ENCODE measurements around the gene GYG1. TPM values are rescaled to one million over a fixed set of nuclear protein-coding genes. Genes with fewer than 3 reads are reported as not detected.

Gene GYG1
- total RNA-seq, 4 donors from 2014 or later: 19.8 to 89.8 (median 35.3) TPM

DNA sequence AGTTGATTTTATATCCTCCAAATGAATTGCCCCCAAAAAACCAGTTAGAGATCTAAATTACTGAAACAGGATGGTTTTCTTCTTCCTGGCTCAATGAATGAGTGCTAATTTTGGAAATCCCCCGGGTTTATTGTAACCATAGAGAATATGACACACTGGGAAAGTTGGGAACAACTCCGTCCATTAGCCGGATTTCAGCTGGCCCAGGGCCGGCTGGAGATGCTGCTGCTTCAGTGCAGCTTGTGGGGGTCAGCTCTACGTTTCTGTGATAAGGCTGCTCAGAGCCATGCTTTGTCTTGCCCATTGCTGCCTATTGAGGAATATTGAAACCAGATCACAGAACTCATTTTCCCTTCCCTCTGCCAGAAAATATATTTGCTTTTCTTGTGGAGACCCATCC, 20.3 kb downstream of the GYG1 start:
- H3K9me3 ChIP-seq: no peaks in the 10 kb centered on the region
- peaks cover 0 to 5% (median under 1%) of the 10 kb centered on the region in 4 donors for H3K4me1 ChIP-seq
- H3K36me3 ChIP-seq: peaks cover 0 to 26% (median 7%) of the 10 kb centered on the region in 4 donors
- no peak overlapping the region for H3K4me3 ChIP-seq
- no peak for DNase-seq
- H3K27me3 ChIP-seq: no peaks in the 10 kb centered on the region
- in situ Hi-C loops (cut with MboI; ENCODE audit: low pct_ligation_motif_present in 1 of 4, low pct_unique_long_range_greater_than_20kb in 1 of 4, low sequenced_read_pairs in 3 of 4) (no loop called here), intact Hi-C loops (cut with DNase I; ENCODE audit: low total_unique reads) (no loop called here)
- WGBS, 2 donors (ENCODE audit: low coverage in 1 of 2): 84% methylated on average over 4 to 5 of the region's 5 CpGs
- H3K27ac ChIP-seq: no peak overlapping the region
- TF ChIP-seq, protein P1, sequence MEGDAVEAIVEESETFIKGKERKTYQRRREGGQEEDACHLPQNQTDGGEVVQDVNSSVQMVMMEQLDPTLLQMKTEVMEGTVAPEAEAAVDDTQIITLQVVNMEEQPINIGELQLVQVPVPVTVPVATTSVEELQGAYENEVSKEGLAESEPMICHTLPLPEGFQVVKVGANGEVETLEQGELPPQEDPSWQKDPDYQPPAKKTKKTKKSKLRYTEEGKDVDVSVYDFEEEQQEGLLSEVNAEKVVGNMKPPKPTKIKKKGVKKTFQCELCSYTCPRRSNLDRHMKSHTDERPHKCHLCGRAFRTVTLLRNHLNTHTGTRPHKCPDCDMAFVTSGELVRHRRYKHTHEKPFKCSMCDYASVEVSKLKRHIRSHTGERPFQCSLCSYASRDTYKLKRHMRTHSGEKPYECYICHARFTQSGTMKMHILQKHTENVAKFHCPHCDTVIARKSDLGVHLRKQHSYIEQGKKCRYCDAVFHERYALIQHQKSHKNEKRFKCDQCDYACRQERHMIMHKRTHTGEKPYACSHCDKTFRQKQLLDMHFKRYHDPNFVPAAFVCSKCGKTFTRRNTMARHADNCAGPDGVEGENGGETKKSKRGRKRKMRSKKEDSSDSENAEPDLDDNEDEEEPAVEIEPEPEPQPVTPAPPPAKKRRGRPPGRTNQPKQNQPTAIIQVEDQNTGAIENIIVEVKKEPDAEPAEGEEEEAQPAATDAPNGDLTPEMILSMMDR (IDR thresholded peaks at IDR 0.05): no peak
- no peak for TF ChIP-seq POLR2AphosphoS5 (IDR thresholded peaks at IDR 0.05)
- TF ChIP-seq EP300 (IDR thresholded peaks at IDR 0.05; ENCODE audit: low read depth): no peak
- no peak for TF ChIP-seq POLR2A (IDR thresholded peaks at IDR 0.05)

DNA sequence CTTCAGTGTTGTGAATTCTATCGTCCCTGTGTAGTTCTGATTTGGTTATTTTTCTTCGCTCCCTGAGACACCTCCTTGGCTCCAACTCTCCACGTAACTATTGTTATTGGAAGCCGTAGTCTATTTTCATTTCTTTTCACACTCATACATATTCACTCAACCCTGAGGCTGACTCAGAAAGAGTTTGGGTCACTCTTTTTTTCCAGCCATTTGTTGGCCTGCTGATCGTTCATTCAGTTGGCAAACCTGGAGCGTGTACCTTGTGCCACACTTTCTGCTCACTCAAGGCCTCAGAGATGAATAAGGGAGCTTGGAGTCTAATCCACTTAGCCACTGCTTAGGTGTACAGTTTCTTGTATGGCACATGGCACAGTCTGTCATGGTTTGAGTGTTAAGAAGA, 22.4 kb downstream of the GYG1 start:
- no peak for DNase-seq
- H3K36me3 ChIP-seq: peaks cover 0 to 21% (median 7%) of the 10 kb centered on the region in 4 donors
- no peaks in the 10 kb centered on the region for H3K9me3 ChIP-seq
- H3K4me3 ChIP-seq: no peak overlapping the region
- intact Hi-C loops (cut with DNase I; ENCODE audit: low total_unique reads) (no loop called here), in situ Hi-C loops (cut with MboI; ENCODE audit: low pct_ligation_motif_present in 1 of 4, low pct_unique_long_range_greater_than_20kb in 1 of 4, low sequenced_read_pairs in 3 of 4) (no loop called here)
- 98 to 100% methylated on average over 6 of the region's 6 CpGs for WGBS, 2 donors (ENCODE audit: low coverage in 1 of 2)
- TF ChIP-seq, protein P1 (IDR thresholded peaks at IDR 0.05): no peak
- TF ChIP-seq EP300 (IDR thresholded peaks at IDR 0.05; ENCODE audit: low read depth) (no peak), POLR2A (IDR thresholded peaks at IDR 0.05) (no peak), POLR2AphosphoS5 (IDR thresholded peaks at IDR 0.05) (no peak)
- H3K27ac ChIP-seq: no peak overlapping the region
- no peaks in the 10 kb centered on the region for H3K27me3 ChIP-seq
- H3K4me1 ChIP-seq: peaks cover 0 to 7% (median 2%) of the 10 kb centered on the region in 4 donors

DNA sequence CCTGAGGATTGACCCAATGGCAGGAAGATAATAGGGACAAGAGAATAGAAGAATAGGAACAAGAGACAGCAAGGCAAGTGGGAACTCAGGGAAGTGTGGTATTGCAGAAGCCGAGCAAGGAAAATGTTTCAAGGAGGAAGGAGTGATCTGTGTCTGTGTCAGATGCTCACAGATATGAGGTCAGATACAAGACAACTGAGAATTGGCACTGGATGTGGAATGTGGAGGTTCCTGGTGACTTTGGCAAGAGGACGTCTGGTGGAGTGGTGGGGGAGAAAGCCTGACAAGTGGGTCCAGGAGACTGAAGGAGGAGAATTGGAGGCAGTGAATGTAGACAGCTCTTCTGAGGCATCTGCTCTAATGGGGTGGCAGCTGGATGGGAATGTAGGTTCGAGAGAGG, 24.1 kb downstream of the GYG1 start:
- DNase-seq: no peak
- intact Hi-C loops (cut with DNase I; ENCODE audit: low total_unique reads): no loop called here
- no peak for TF ChIP-seq POLR2A (IDR thresholded peaks at IDR 0.05)
- TF ChIP-seq, protein P1 (IDR thresholded peaks at IDR 0.05): no peak
- no peak for TF ChIP-seq EP300 (IDR thresholded peaks at IDR 0.05; ENCODE audit: low read depth)
- TF ChIP-seq POLR2AphosphoS5 (IDR thresholded peaks at IDR 0.05): no peak
- no peaks in the 10 kb centered on the region for H3K9me3 ChIP-seq
- no peak overlapping the region for H3K4me3 ChIP-seq
- WGBS, 2 donors (ENCODE audit: low coverage in 1 of 2): 75 to 90% methylated on average over 2 to 3 of the region's 3 CpGs
- peaks cover 0 to 20% (median 3%) of the 10 kb centered on the region in 4 donors for H3K4me1 ChIP-seq
- H3K36me3 ChIP-seq: peaks cover 0 to 19% (median 4%) of the 10 kb centered on the region in 4 donors
- H3K27ac ChIP-seq: peak overlapping the region in 1 of 4 donors; percentile 2
- H3K27me3 ChIP-seq: no peaks in the 10 kb centered on the region
- in situ Hi-C loops (cut with MboI; ENCODE audit: low pct_ligation_motif_present in 1 of 4, low pct_unique_long_range_greater_than_20kb in 1 of 4, low sequenced_read_pairs in 3 of 4): no loop called here

DNA sequence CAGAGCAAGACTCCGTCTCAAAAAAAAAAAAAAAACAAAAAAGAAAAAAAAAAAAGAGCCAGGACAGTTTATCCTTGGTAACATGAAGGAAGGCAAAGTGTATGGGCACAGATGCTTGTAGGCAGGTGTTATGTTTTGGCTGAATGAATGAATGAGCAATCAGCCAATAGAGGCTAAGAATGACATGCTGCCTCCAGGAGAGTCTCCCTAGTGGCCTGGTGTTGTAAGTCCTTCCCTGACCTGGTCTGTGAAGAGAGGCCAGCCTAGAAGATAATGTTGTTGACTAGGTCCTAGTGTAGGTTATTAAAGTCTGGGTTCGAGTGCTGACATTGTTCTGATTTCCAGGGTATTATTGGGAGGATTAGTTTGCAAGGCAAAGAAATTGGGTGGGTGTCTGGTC, 24.9 kb downstream of the GYG1 start:
- in situ Hi-C loops (cut with MboI; ENCODE audit: low pct_ligation_motif_present in 1 of 4, low pct_unique_long_range_greater_than_20kb in 1 of 4, low sequenced_read_pairs in 3 of 4) (no loop called here), intact Hi-C loops (cut with DNase I; ENCODE audit: low total_unique reads) (no loop called here)
- H3K27ac ChIP-seq: peak overlapping the region; percentile 2 to 55 (median 39)
- peaks cover 0 to 21% (median 3%) of the 10 kb centered on the region in 4 donors for H3K4me1 ChIP-seq
- H3K36me3 ChIP-seq: peaks cover 0 to 18% (median 4%) of the 10 kb centered on the region in 4 donors
- TF ChIP-seq, protein P1 (IDR thresholded peaks at IDR 0.05): no peak
- TF ChIP-seq POLR2A (IDR thresholded peaks at IDR 0.05) (no peak), POLR2AphosphoS5 (IDR thresholded peaks at IDR 0.05) (no peak), EP300 (IDR thresholded peaks at IDR 0.05; ENCODE audit: low read depth) (no peak)
- no peak for DNase-seq
- no peaks in the 10 kb centered on the region for H3K9me3 ChIP-seq
- H3K4me3 ChIP-seq: no peak overlapping the region
- no peaks in the 10 kb centered on the region for H3K27me3 ChIP-seq
- 93% methylated on average over 2 of the region's 2 CpGs; no CpG with 5 or more reads in 1 of the 2 donors for WGBS, 2 donors (ENCODE audit: low coverage in 1 of 2)
